HEK293 (cell line): ENCODE measurements around the gene ST7.

Source experiments
- CTCF ChIP-seq: fragments of 450-650 bp; formaldehyde crosslinking; IDR thresholded peaks from 2 replicates; pipeline ENCODE4 v1.5.1; 2016; ENCODE audit warnings: missing biosample characterization, missing genetic modification characterization
- OVOL3 ChIP-seq: fragments of 450-650 bp; formaldehyde crosslinking; IDR thresholded peaks from 2 replicates; pipeline ENCODE4 v1.5.1; 2016; ENCODE audit warnings: missing biosample characterization, missing genetic modification characterization
- ZNF23 ChIP-seq: fragments of 450-650 bp; formaldehyde crosslinking; IDR thresholded peaks from 2 replicates; pipeline ENCODE4 v1.5.1; 2016; ENCODE audit warnings: missing biosample characterization, missing genetic modification characterization, borderline replicate concordance

GRCh38 chr7:117271566-117271965 is 318.3 kb downstream of the ST7 start:
- TF ChIP-seq ZNF23 (tag by site-specific recombination) (no peak), OVOL3 (tag by site-specific recombination) (no peak), CTCF (tag by site-specific recombination) (no peak)
